ENCODE data around the gene BUB1B.

- TF ChIP-seq CTCF (IDR thresholded peaks at IDR 0.05; ENCODE audit: insufficient read depth, low read length) (no peak), POLR2AphosphoS5 (IDR thresholded peaks at IDR 0.05; ENCODE audit: low read depth) (no peak)
Measured at GRCh38 chr15:40133544-40133943, 27.3 kb upstream of the BUB1B start.
